Gastroesophageal sphincter (tissue), 3 donors: Measurements from ENCODE around the gene FHIT.

Source experiments
- POLR2A ChIP-seq, 2 donors: fragments of 450-650 bp; IDR thresholded peaks; one replicate each; pipeline ENCODE4 v1.6.1; 2017; ENCODE audit warnings: antibody characterized with exemption in 2 of 2, mild to moderate bottlenecking in 2 of 2, moderate library complexity in 1 of 2
- POLR2AphosphoS5 ChIP-seq: sonication (generic); formaldehyde crosslinking; IDR thresholded peaks from one replicate; pipeline ENCODE4 v1.6.1; 2017; ENCODE audit warnings: antibody characterized with exemption
- TF ChIP-seq, protein P1 (sequence below), 4 experiments: fragments of 200-600 bp in 2 of 4; fragments of 450-650 bp in 2 of 4; sonication (generic) in 1 of 4; IDR thresholded peaks; one replicate each; pipeline ENCODE4 v1.5.1; 2017 to 2019; ENCODE audit warnings: antibody characterized with exemption in 4 of 4, mild to moderate bottlenecking in 2 of 4, moderate library complexity in 2 of 4

DNA sequence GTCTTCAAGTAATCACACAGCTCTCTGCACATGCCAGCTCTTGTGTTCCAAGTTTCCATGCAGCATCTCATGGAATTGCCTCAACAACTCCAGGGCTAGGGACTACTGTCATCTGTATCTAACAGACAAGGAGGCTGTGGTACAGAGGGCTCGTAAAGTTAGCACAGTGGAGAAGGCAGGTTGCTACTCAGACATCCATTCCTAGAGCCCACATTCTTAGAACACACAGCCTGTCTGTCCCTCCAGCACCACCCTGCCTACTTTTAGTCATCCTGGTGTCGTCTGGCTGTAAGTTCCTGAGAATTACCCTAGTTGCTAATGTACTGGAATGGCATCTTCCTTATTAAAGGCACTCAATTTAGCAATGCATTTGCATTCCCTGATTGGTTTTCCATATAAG is 862.5 kb downstream of the FHIT start:
- TF ChIP-seq, protein P1, sequence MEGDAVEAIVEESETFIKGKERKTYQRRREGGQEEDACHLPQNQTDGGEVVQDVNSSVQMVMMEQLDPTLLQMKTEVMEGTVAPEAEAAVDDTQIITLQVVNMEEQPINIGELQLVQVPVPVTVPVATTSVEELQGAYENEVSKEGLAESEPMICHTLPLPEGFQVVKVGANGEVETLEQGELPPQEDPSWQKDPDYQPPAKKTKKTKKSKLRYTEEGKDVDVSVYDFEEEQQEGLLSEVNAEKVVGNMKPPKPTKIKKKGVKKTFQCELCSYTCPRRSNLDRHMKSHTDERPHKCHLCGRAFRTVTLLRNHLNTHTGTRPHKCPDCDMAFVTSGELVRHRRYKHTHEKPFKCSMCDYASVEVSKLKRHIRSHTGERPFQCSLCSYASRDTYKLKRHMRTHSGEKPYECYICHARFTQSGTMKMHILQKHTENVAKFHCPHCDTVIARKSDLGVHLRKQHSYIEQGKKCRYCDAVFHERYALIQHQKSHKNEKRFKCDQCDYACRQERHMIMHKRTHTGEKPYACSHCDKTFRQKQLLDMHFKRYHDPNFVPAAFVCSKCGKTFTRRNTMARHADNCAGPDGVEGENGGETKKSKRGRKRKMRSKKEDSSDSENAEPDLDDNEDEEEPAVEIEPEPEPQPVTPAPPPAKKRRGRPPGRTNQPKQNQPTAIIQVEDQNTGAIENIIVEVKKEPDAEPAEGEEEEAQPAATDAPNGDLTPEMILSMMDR (IDR thresholded peaks at IDR 0.05): no peak
- TF ChIP-seq POLR2A (IDR thresholded peaks at IDR 0.05) (no peak), POLR2AphosphoS5 (no peak)
